HG03378 (cell line): ENCODE results near the gene NRL.

Experiments
- ATAC-seq: cut with Tn5 transposase; IDR thresholded peaks from one replicate; pipeline ENCODE4 v1.9.1; 2021; ENCODE audit warnings: mild to moderate bottlenecking, moderate library complexity; ENCODE audit not compliant: unreplicated experiment

The NRL gene

GRCh38 chr14:24068711-24069410 lies 45.9 kb downstream of the NRL start:
- no peak for ATAC-seq

- ATAC-seq: no peak
These were observed 47.3 kb downstream of the NRL start for GRCh38 chr14:24067133-24068082.

- no peak for ATAC-seq
These were observed 48.1 kb downstream of the NRL start for GRCh38 chr14:24066496-24067132.

- ATAC-seq: no peak
These were observed 49.3 kb downstream of the NRL start for GRCh38 chr14:24065408-24065807.

- no peak for ATAC-seq
These were observed 49.9 kb downstream of the NRL start for GRCh38 chr14:24064856-24065255.

GRCh38 chr14:24064091-24064795 lies 50.5 kb downstream of the NRL start:
- ATAC-seq: no peak

GRCh38 chr14:24063263-24063836 lies 51.4 kb downstream of the NRL start:
- no peak for ATAC-seq

GRCh38 chr14:24062216-24062980 lies 52.4 kb downstream of the NRL start:
- ATAC-seq: no peak

- ATAC-seq: no peak
These were observed 53.5 kb downstream of the NRL start for GRCh38 chr14:24060984-24061913.

- ATAC-seq: no peak
These were observed 54.3 kb downstream of the NRL start for GRCh38 chr14:24060443-24060842.

GRCh38 chr14:24059841-24060388 lies 54.8 kb downstream of the NRL start:
- ATAC-seq: no peak

GRCh38 chr14:24058951-24059475 lies 55.7 kb downstream of the NRL start:
- ATAC-seq: no peak

GRCh38 chr14:24058260-24058950 lies 56.3 kb downstream of the NRL start:
- ATAC-seq: peak; percentile 63

- ATAC-seq: no peak
These were observed 56.9 kb downstream of the NRL start for GRCh38 chr14:24057867-24058259.

GRCh38 chr14:24057271-24057670 lies 57.5 kb downstream of the NRL start:
- ATAC-seq: no peak

GRCh38 chr14:24056800-24057184 lies 58.0 kb downstream of the NRL start:
- no peak for ATAC-seq

- no peak for ATAC-seq
These were observed 58.6 kb downstream of the NRL start for GRCh38 chr14:24055971-24056799.
